Prostate gland (tissue), 2 donors: Measurements from ENCODE around the gene GPSM3. TPM values are rescaled to one million over a fixed set of nuclear protein-coding genes. Genes with fewer than 3 reads are reported as not detected.
A peak's percentile ranks its signal among the peaks of the same experiment; 100 is the strongest.

Experiments
- DNase-seq: peaks from one replicate; pipeline ENCODE4 v3.0.0-alpha.2; 2019; ENCODE audit warnings: low spot score
- H3K27ac ChIP-seq, 2 donors: fragments of 200-600 bp; sonication (generic); 2 replicates each; pipeline ENCODE4 v1.5.1; 2017 to 2019
- H3K27me3 ChIP-seq: fragments of 200-600 bp; sonication (generic); replicated peaks from 2 replicates; pipeline ENCODE4 v1.5.1; 2019; ENCODE audit not compliant: insufficient read depth
- H3K36me3 ChIP-seq, 2 donors: fragments of 200-600 bp; sonication (generic); 1 replicate in 1 of 2; 2 replicates in 1 of 2; pipeline versions ENCODE4 v1.5.1 to v1.8.1; 2017 to 2019
- H3K4me1 ChIP-seq: fragments of 200-600 bp; sonication (generic); replicated peaks from 2 replicates; pipeline ENCODE4 v1.5.1; 2019
- H3K4me3 ChIP-seq, 2 donors: fragments of 200-600 bp; sonication (generic); 2 replicates each; pipeline ENCODE4 v1.5.1; 2017 to 2019
- H3K9me3 ChIP-seq: fragments of 200-600 bp; sonication (generic); 2 replicates; pipeline ENCODE4 v1.5.1; 2017
- POLR2A ChIP-seq: fragments of 450-650 bp; IDR thresholded peaks from one replicate; pipeline ENCODE4 v1.6.1; 2016; ENCODE audit warnings: antibody characterized with exemption, mild to moderate bottlenecking
- POLR2AphosphoS5 ChIP-seq: sonication (generic); formaldehyde crosslinking; IDR thresholded peaks from one replicate; pipeline ENCODE4 v1.6.1; 2017; ENCODE audit warnings: antibody characterized with exemption
- WGBS: methylation state at CpG from one replicate; pipeline ENCODE4 v1.1.5; 2018; 5-methylcytosine and 5-hydroxymethylcytosine counted together
- intact Hi-C: fragments of 100-400 bp; cut with DNase I; formaldehyde crosslinking; loops from one replicate; pipeline ENCODE4 v1.14.2; 2022
- total RNA-seq, 2 donors: library from RNA; depleted of rRNA; stranded (reverse); fragments of >200 nt; gene quantifications; one replicate each; pipeline ENCODE4 v1.1.0, GENCODE V29; 2016
- TF ChIP-seq, protein P1 (sequence below), 4 experiments: fragments of 200-600 bp in 2 of 4; fragments of 450-650 bp in 2 of 4; sonication (generic) in 2 of 4; IDR thresholded peaks; 1 replicate in 3 of 4; 2 replicates in 1 of 4; pipeline ENCODE4 v1.5.1; 2016 to 2019; ENCODE audit warnings: antibody characterized with exemption in 4 of 4, mild to moderate bottlenecking in 2 of 4, moderate library complexity in 2 of 4

The GPSM3 gene
- total RNA-seq, 2 donors from 2014 or later = 5.1 to 5.9 TPM

DNA sequence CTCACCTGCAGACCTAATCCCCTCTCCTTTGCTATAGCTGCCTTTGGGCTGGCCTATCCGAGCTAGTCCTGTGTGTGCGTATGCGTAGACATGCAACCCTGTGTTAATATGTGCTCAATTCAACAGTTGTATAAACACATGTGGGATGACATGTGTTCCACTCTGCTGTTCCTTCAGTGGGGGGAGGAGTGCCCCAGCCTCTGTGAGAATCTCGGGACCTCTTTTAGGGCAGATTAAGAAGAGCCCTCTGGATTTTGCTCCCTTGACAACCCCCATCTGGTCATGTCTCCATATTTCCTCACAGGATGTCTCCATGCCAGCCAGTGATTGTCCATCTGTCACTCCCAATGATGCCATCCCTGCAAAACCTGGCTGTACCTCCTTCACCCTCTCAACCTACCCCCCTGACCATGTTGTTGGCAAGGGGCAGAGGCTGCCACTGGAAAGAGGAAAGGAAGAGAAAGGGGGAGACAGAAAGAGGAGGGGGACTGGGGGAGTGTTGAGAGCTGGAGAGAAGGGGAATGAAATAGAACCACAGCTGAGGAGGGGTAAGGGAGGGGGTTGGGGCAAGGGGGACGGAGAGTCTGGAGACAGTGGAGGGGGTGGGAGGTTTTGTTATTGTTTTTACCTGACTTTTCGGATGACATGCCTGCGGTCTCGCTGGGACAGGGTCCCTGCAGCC lies 41.1 kb downstream of the GPSM3 start:
- H3K9me3 ChIP-seq = no peaks in the 10 kb centered on the region
- H3K27me3 ChIP-seq = no peaks in the 10 kb centered on the region
- H3K27ac ChIP-seq = peak overlapping the region; percentile 88 to 89
- no peaks in the 10 kb centered on the region for H3K36me3 ChIP-seq
- intact Hi-C loops = loop anchor here (2.0 to 10.0 kb wide), 3 partner anchors 21 to 247 kb away; partner anchors contain the start of genes FKBPL and ZBTB12
- no peak for DNase-seq
- 25% methylated on average over 8 of the region's 8 CpGs for WGBS
- TF ChIP-seq POLR2AphosphoS5 = no peak
- TF ChIP-seq, protein P1, sequence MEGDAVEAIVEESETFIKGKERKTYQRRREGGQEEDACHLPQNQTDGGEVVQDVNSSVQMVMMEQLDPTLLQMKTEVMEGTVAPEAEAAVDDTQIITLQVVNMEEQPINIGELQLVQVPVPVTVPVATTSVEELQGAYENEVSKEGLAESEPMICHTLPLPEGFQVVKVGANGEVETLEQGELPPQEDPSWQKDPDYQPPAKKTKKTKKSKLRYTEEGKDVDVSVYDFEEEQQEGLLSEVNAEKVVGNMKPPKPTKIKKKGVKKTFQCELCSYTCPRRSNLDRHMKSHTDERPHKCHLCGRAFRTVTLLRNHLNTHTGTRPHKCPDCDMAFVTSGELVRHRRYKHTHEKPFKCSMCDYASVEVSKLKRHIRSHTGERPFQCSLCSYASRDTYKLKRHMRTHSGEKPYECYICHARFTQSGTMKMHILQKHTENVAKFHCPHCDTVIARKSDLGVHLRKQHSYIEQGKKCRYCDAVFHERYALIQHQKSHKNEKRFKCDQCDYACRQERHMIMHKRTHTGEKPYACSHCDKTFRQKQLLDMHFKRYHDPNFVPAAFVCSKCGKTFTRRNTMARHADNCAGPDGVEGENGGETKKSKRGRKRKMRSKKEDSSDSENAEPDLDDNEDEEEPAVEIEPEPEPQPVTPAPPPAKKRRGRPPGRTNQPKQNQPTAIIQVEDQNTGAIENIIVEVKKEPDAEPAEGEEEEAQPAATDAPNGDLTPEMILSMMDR (IDR thresholded peaks at IDR 0.05) = no peak
- no peak for TF ChIP-seq POLR2A
- H3K4me3 ChIP-seq = peak overlapping the region; percentile 20 to 27
- H3K4me1 ChIP-seq = peaks cover 14% of the 10 kb centered on the region

DNA sequence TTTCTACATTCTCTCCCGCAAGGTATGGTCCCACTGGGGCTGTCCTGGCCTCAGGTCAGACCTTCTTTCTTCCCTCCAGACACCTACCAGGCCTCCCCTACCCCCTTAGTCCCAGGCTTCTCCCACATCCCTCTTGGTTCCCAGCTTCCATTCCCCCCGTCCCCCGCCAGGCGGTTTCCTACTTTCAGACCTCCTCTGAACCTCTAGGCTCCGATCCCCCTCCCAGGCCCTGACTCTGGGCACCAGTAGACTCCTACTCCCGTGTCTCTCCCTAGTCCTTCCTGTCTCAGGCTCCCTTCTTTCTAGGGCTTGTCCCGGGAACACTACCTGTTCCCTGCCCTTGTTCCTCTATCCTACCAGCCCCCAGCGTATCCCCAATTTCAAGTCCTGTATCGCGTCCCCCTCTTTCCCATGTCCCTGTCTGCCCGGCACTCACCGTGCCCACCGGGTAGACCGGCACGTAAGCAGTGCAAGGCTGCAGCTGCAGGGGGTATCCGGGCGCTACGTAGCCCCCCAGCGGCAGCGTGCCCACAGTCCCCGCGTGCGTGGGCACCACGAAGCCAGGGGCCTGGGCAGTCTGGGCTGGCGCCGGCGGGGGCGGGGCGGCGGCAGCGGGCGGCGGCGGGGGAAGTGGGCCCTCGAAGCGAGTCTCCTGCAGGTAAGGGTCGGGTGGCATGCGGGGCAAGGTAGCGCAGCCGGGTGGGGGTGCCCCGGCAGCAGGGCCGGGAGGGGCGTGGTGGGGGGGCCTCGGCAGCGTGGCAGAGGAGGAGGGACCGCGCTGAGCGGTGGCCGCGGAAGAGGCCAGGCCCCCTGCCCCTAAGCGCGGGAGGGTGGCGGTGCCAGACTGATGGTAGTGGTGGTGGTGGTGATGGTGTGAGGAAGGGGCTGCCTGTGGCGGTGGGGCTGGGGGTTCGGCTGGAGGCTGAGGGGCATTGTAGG lies 42.2 kb downstream of the GPSM3 start:
- Histone ChIP-seq H3K4me1 (peaks cover 9% of the 10 kb centered on the region), H3K27ac (no peak overlapping the region), H3K36me3 (no peaks in the 10 kb centered on the region), H3K27me3 (no peaks in the 10 kb centered on the region), H3K9me3 (no peaks in the 10 kb centered on the region), H3K4me3 (peak overlapping the region in 1 of 2 donors; percentile 8)
- WGBS = 54% methylated on average over 44 of the region's 55 CpGs
- intact Hi-C loops = loop anchor here (2.0 to 10.0 kb wide), 3 partner anchors 19 to 245 kb away; partner anchors contain the start of genes FKBPL and ZBTB12
- no peak for DNase-seq
- TF ChIP-seq, protein P1 (IDR thresholded peaks at IDR 0.05) = no peak
- TF ChIP-seq POLR2AphosphoS5 (no peak), POLR2A (no peak)

DNA sequence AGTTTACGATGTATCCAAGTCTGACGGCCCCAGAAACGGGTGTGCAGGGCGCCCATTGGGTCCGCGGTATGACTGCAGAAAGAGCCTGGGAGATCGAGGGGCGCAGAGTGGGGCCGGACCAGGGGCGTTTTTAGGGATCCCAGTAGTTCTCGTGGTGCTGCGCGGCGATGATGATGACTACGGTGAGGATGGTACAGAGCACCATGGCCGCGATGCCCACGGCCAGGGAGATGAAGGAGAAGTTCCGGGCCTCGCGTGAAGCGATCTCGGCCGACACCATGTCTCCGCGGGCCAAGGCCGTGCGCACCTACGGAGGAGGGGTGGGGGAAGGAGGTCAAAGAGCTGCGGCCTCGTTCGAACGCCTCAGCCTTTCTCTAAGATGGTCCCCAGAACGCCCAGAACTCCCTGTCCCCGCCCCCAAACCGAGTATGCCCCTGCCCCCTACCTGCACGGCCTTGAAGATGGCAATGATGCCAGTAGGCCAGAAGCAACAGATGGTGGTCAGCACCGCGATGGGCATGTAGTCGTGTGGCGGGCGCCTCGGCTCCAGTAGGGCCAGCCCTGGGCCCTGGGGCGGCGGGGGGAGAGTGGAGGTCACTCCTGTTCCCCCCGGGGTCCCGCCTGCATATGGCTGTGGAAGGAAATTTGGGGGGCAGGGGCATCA lies 43.2 kb downstream of the GPSM3 start:
- intact Hi-C loops = no loop called here
- Histone ChIP-seq H3K36me3 (no peaks in the 10 kb centered on the region), H3K9me3 (no peaks in the 10 kb centered on the region), H3K4me1 (peaks cover 5% of the 10 kb centered on the region), H3K4me3 (peak overlapping the region in 1 of 2 donors; percentile 7), H3K27ac (no peak overlapping the region), H3K27me3 (no peaks in the 10 kb centered on the region)
- DNase-seq = no peak
- TF ChIP-seq POLR2AphosphoS5 (no peak), POLR2A (no peak)
- TF ChIP-seq, protein P1 (IDR thresholded peaks at IDR 0.05) = no peak
- WGBS = 64% methylated on average over 47 of the region's 47 CpGs

DNA sequence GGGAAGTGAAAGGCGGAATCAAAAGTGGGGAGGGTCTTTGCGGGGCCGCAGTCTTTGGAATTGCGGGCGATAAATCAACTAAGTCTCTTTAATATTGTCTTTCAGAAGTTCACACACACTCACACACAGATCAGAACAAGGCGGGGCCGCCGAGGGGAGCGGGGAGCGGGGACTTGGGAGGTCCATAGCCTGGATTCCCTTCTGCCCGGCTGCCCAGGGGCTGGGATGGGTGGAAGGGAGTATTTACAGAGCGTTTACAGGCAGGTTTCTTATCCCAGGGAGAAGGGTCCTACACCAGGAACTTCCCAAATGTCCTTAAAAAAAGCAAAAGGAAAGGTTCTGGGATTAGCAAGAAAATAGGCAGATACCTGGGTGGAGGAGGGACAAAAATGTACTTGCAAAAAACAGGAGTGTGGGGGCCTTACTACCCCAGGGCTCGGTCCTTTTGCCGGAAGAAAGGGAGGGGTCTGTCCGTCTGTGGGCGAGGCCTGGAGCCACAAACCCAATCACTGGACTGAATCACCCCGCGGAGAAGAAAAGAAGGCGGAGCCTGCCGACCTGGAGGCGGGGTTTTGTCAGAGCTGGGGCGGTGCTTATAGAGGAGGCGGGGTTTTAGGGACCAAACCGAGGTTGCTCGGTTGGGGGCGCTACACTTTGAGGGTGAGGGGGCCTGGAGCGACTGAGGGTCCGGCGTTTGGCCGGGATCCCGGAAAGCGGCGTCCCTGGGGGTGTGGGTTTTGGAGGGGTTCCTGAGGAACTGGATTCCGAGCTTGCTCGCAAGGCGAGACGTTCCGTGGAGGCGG lies 44.0 kb downstream of the GPSM3 start:
- TF ChIP-seq, protein P1 (IDR thresholded peaks at IDR 0.05) = peak in 2 of 4 experiments; percentile 9 to 34
- TF ChIP-seq POLR2AphosphoS5 (no peak), POLR2A (no peak)
- intact Hi-C loops = no loop called here
- Histone ChIP-seq H3K27me3 (no peaks in the 10 kb centered on the region), H3K36me3 (no peaks in the 10 kb centered on the region), H3K27ac (no peak overlapping the region), H3K4me3 (peak overlapping the region in 1 of 2 donors; percentile 7), H3K9me3 (no peaks in the 10 kb centered on the region), H3K4me1 (peaks cover 5% of the 10 kb centered on the region)
- 31% methylated on average over 39 of the region's 39 CpGs for WGBS
- DNase-seq = peak; percentile 34
